ENCODE data around the gene ST8SIA1. TPM values are rescaled to one million over a fixed set of nuclear protein-coding genes. Genes with fewer than 3 reads are reported as not detected.

ST8SIA1 gene
- total and polyA plus RNA-seq, 5 donors from 2014 or later: 1.2 to 39.4 (median 3.3) TPM

DNA sequence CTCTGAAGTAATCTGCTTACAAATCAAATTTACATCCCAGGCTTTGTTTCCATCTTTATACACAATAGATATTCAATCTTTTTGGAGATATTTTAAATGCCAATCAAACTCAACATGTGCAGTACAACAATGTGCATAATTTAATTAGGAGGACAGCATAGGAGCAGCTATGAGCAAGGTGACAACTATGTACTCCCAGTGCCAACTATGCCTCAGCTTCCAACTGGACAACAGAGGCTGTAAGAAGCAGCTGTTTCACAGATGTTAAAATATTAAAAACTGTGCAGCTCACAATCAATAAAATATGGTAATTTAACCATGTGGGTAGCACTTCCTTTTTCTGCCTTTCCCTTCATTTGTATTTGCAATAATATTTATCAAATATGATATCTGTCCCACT, 99.9 kb downstream of the ST8SIA1 start:
- H3K4me1 ChIP-seq (ENCODE audit: control insufficient read depth, insufficient read depth, low read length, poor library complexity, severe bottlenecking): no peaks in the 10 kb centered on the region
- no peaks in the 10 kb centered on the region for H3K36me3 ChIP-seq (ENCODE audit: control insufficient read depth, insufficient read depth, low read length)
- no peak overlapping the region for H3K4me3 Mint-ChIP-seq
- H3K27ac ChIP-seq (ENCODE audit: insufficient read depth, low read length, poor library complexity, severe bottlenecking): no peak overlapping the region
- no peak overlapping the region for H3K27ac Mint-ChIP-seq
- ATAC-seq (ENCODE audit: low read depth in 2 of 2): no peak
- no peaks in the 10 kb centered on the region for H3K27me3 Mint-ChIP-seq
- no peaks in the 10 kb centered on the region for H3K27me3 ChIP-seq (ENCODE audit: control insufficient read depth, insufficient read depth, low read length)
- H3K9me3 ChIP-seq (ENCODE audit: control insufficient read depth in 2 of 2, low read length in 2 of 2): no peaks in the 10 kb centered on the region
- DNase-seq: no peak
- no peak overlapping the region for H3K4me3 ChIP-seq (ENCODE audit: low read depth, low read length)
- peaks cover 3% of the 10 kb centered on the region for H3K36me3 Mint-ChIP-seq
- peaks cover 0 to 9% (median 4%) of the 10 kb centered on the region in 4 donors for H3K4me1 Mint-ChIP-seq
- peaks cover 0 to 3% (median 0%) of the 10 kb centered on the region in 7 donors for H3K9me3 Mint-ChIP-seq

DNA sequence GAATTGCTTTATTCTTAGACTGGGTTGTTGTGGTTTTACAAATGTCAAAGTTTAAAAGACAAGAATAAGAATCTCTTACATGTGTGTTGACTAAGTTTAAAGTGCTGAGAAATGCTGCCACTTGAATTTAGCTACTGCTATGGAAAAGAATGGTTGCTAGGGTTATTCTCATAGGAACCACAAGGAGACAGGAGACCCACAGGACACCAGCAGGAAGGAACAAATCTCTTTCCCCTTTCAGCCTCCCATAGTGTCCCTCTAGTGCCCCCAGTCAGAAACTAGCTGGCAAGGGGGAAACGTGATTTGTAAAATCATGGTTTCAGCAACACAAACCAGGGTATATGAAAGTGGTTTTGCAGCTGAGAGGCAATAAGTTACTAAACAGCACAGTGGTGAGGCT, 102.7 kb downstream of the ST8SIA1 start:
- DNase-seq: no peak
- peak overlapping the region in 1 of 3 donors; percentile 41 for H3K27ac Mint-ChIP-seq
- no peaks in the 10 kb centered on the region for H3K36me3 ChIP-seq (ENCODE audit: control insufficient read depth, insufficient read depth, low read length)
- no peaks in the 10 kb centered on the region for H3K27me3 ChIP-seq (ENCODE audit: control insufficient read depth, insufficient read depth, low read length)
- no peak overlapping the region for H3K4me3 Mint-ChIP-seq
- no peaks in the 10 kb centered on the region for H3K4me1 ChIP-seq (ENCODE audit: control insufficient read depth, insufficient read depth, low read length, poor library complexity, severe bottlenecking)
- H3K36me3 Mint-ChIP-seq: peaks cover 3% of the 10 kb centered on the region
- no peak overlapping the region for H3K27ac ChIP-seq (ENCODE audit: insufficient read depth, low read length, poor library complexity, severe bottlenecking)
- peaks cover 0 to 10% (median 6%) of the 10 kb centered on the region in 4 donors for H3K4me1 Mint-ChIP-seq
- no peaks in the 10 kb centered on the region for H3K9me3 ChIP-seq (ENCODE audit: control insufficient read depth in 2 of 2, low read length in 2 of 2)
- peaks cover 0 to 2% (median 0%) of the 10 kb centered on the region in 7 donors for H3K9me3 Mint-ChIP-seq
- no peak for ATAC-seq (ENCODE audit: low read depth in 2 of 2)
- H3K27me3 Mint-ChIP-seq: no peaks in the 10 kb centered on the region
- no peak overlapping the region for H3K4me3 ChIP-seq (ENCODE audit: low read depth, low read length)

DNA sequence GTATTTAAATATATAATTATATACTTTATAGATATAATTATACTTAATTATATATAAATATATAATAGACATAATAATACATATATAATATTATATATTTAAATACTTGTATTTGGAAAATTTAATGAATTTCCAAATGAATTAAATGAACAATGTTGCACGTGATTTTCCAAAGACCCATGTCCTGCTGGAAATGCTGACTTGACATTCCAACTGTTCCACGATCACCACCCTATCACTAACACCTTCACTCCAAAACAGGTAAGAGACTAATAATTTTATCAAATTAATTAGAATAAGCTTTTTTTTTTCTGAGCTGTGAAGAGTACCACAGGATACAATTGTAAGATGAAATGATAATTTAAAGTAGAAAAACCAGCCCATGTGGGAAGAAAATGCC, 103.4 kb downstream of the ST8SIA1 start:
- no peak overlapping the region for H3K27ac ChIP-seq (ENCODE audit: insufficient read depth, low read length, poor library complexity, severe bottlenecking)
- Mint-ChIP-seq H3K27me3 (no peaks in the 10 kb centered on the region), H3K27ac (no peak overlapping the region), H3K36me3 (no peaks in the 10 kb centered on the region), H3K9me3 (peaks cover 0 to 2% (median 0%) of the 10 kb centered on the region in 7 donors), H3K4me3 (no peak overlapping the region), H3K4me1 (peaks cover 4 to 11% (median 7%) of the 10 kb centered on the region in 4 donors)
- ATAC-seq (ENCODE audit: low read depth in 2 of 2) (no peak), DNase-seq (no peak)
- H3K9me3 ChIP-seq (ENCODE audit: control insufficient read depth in 2 of 2, low read length in 2 of 2): no peaks in the 10 kb centered on the region
- H3K36me3 ChIP-seq (ENCODE audit: control insufficient read depth, insufficient read depth, low read length): no peaks in the 10 kb centered on the region
- no peak overlapping the region for H3K4me3 ChIP-seq (ENCODE audit: low read depth, low read length)
- H3K4me1 ChIP-seq (ENCODE audit: control insufficient read depth, insufficient read depth, low read length, poor library complexity, severe bottlenecking): no peaks in the 10 kb centered on the region
- no peaks in the 10 kb centered on the region for H3K27me3 ChIP-seq (ENCODE audit: control insufficient read depth, insufficient read depth, low read length)

DNA sequence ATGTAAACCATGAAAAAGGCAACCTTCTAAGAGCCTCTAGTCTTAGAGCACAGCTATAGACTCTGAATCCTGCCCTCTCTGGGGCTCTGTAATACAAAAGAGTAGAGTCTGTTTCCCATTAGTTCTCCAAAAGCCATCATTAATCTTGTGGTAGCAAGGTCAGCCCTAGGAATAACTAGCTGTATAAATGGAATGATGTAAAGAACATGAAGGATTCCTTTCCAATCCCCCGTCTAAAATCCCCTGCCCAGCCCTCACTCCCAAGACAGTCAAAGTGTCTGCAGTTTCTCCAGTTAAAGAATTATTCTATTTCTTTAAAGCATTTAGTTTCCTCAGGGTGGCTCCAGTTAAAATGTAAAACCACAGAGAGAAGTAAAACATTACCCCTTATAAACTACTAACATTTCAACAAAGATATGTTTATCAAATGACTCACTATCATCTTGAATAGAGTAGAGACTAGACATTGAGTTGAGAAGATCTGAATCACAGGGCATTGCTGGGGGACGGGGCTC, 104.2 kb downstream of the ST8SIA1 start:
- Histone ChIP-seq H3K9me3 (ENCODE audit: control insufficient read depth in 2 of 2, low read length in 2 of 2) (no peaks in the 10 kb centered on the region), H3K27me3 (ENCODE audit: control insufficient read depth, insufficient read depth, low read length) (no peaks in the 10 kb centered on the region), H3K36me3 (ENCODE audit: control insufficient read depth, insufficient read depth, low read length) (no peaks in the 10 kb centered on the region), H3K4me3 (ENCODE audit: low read depth, low read length) (no peak overlapping the region), H3K27ac (ENCODE audit: insufficient read depth, low read length, poor library complexity, severe bottlenecking) (no peak overlapping the region), H3K4me1 (ENCODE audit: control insufficient read depth, insufficient read depth, low read length, poor library complexity, severe bottlenecking) (no peaks in the 10 kb centered on the region)
- Mint-ChIP-seq H3K4me3 (no peak overlapping the region), H3K27me3 (no peaks in the 10 kb centered on the region), H3K9me3 (peaks cover 0 to 2% (median 0%) of the 10 kb centered on the region in 7 donors), H3K27ac (no peak overlapping the region), H3K4me1 (peaks cover 8 to 10% (median 10%) of the 10 kb centered on the region in 4 donors), H3K36me3 (no peaks in the 10 kb centered on the region)
- no peak for DNase-seq
- no peak for ATAC-seq (ENCODE audit: low read depth in 2 of 2)

DNA sequence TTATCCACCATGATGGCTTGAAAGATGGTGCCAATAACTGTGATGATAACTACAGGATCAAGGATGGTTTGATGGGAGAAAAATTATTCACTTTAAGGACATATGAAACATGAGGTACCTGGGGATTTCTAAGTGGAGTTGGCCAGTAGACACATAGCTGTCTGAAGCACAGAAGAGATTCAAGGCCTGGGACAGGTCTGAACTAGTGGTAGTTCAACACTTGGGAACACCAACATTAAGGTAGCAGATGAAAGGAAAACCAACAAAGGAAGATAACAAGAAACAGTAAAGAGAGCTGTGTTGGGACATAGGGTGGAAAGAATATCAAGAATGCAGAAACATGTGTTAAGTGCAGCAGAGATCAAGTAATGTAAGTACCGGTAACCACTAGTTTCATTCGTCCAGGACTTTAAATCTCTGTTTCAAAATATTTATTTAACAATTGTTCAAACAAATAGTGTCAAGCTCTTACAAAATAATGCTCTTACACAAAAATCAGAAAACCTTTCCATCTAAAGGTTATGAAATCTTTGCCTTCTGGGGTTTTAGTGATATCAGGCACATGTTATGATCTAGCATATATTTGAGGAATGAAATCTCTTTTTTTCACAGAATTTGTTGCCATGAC, 104.7 kb downstream of the ST8SIA1 start:
- no peak for DNase-seq
- Mint-ChIP-seq H3K4me1 (peaks cover 8 to 16% (median 15%) of the 10 kb centered on the region in 4 donors), H3K4me3 (no peak overlapping the region), H3K27ac (no peak overlapping the region), H3K9me3 (peaks cover 0 to 2% (median 0%) of the 10 kb centered on the region in 7 donors), H3K27me3 (no peaks in the 10 kb centered on the region), H3K36me3 (no peaks in the 10 kb centered on the region)
- H3K36me3 ChIP-seq (ENCODE audit: control insufficient read depth, insufficient read depth, low read length): no peaks in the 10 kb centered on the region
- no peaks in the 10 kb centered on the region for H3K4me1 ChIP-seq (ENCODE audit: control insufficient read depth, insufficient read depth, low read length, poor library complexity, severe bottlenecking)
- H3K27ac ChIP-seq (ENCODE audit: insufficient read depth, low read length, poor library complexity, severe bottlenecking): no peak overlapping the region
- no peaks in the 10 kb centered on the region for H3K27me3 ChIP-seq (ENCODE audit: control insufficient read depth, insufficient read depth, low read length)
- H3K9me3 ChIP-seq (ENCODE audit: control insufficient read depth in 2 of 2, low read length in 2 of 2): no peaks in the 10 kb centered on the region
- no peak overlapping the region for H3K4me3 ChIP-seq (ENCODE audit: low read depth, low read length)
- no peak for ATAC-seq (ENCODE audit: low read depth in 2 of 2)

DNA sequence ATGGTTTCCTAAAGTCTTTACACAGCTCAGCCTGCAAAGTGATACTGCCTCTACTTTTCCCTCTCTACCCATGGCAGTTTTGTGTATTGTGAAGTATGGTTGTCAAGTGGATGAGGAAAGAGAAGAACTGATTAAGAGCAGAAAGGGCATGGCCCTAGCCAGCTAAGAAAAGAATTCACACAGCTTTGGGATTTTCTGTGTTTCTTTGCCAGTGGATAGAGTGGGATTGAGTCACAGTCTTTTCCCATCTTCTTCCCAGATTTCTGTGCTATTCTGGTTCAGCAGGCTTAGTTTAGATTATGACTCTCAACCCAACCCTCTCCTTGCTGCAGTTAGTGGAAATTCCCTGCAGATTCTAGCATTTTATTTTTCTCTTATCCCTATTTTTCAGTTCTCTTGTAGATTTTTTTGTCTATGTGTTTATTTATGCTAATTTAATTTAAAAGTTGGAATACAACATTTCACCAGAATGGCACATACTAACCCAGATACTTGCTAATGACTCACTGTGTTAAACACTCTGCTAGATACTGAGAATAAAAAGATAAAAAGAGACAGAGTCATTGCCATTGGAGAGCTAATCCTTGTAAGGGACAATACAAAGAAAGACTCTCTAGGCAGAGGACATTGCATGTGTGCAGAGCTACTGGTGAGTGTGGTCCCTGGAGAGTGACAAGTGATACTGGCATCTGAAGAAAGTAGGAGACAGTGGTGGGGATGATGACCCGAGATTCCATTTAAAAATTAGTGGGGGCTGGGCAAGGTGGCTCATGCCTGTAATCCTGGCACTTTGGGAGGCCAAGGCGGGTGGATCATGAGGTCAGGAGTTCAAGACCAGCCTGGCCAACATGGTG, 106.3 kb downstream of the ST8SIA1 start:
- Mint-ChIP-seq H3K27ac (peak overlapping the region in 1 of 3 donors; percentile 75), H3K4me1 (peaks cover 8 to 22% (median 16%) of the 10 kb centered on the region in 4 donors)

DNA sequence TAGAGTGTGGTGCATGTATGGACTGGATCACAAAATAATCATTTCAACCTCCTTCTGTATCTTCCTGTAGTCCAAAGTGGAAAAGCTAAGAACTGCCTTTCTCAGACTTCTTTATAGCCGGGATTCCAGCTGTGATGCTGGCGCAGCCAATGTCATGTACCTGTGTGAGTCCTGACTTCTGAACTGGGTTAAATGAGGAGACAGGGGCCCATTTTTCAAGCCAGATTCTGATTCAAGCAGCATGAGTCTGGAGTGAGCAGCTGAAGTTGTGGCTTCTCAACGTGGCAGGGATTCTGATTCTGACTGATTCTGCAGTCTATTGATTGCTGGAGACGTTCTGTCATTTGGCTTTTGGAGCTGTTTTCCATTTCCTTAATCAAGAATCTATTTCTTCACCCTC, 111.2 kb downstream of the ST8SIA1 start:
- Histone ChIP-seq H3K4me1 (ENCODE audit: control insufficient read depth, insufficient read depth, low read length, poor library complexity, severe bottlenecking) (no peaks in the 10 kb centered on the region), H3K36me3 (ENCODE audit: control insufficient read depth, insufficient read depth, low read length) (no peaks in the 10 kb centered on the region), H3K4me3 (ENCODE audit: low read depth, low read length) (no peak overlapping the region), H3K27me3 (ENCODE audit: control insufficient read depth, insufficient read depth, low read length) (no peaks in the 10 kb centered on the region), H3K27ac (ENCODE audit: insufficient read depth, low read length, poor library complexity, severe bottlenecking) (no peak overlapping the region), H3K9me3 (ENCODE audit: control insufficient read depth in 2 of 2, low read length in 2 of 2) (no peaks in the 10 kb centered on the region)
- H3K36me3 Mint-ChIP-seq: peaks cover 3% of the 10 kb centered on the region
- peak overlapping the region in 1 of 4 donors; percentile 76 for H3K4me3 Mint-ChIP-seq
- peaks cover 6 to 23% (median 13%) of the 10 kb centered on the region in 4 donors for H3K4me1 Mint-ChIP-seq
- no peak for DNase-seq
- H3K27me3 Mint-ChIP-seq: no peaks in the 10 kb centered on the region
- peaks cover 0 to under 1% (median 0%) of the 10 kb centered on the region in 7 donors for H3K9me3 Mint-ChIP-seq
- H3K27ac Mint-ChIP-seq: peak overlapping the region in 1 of 3 donors; percentile 21
- no peak for ATAC-seq (ENCODE audit: low read depth in 2 of 2)

More for the DNA sequence above, 106.3 kb downstream of the ST8SIA1 start:
- no peaks in the 10 kb centered on the region for H3K4me1 ChIP-seq (ENCODE audit: control insufficient read depth, insufficient read depth, low read length, poor library complexity, severe bottlenecking)
- H3K36me3 ChIP-seq (ENCODE audit: control insufficient read depth, insufficient read depth, low read length): no peaks in the 10 kb centered on the region
- Mint-ChIP-seq H3K4me3 (no peak overlapping the region), H3K27me3 (no peaks in the 10 kb centered on the region), H3K36me3 (peaks cover 2% of the 10 kb centered on the region), H3K9me3 (peaks cover 0 to 2% (median 0%) of the 10 kb centered on the region in 7 donors)
- H3K4me3 ChIP-seq (ENCODE audit: low read depth, low read length): no peak overlapping the region
- no peak for ATAC-seq (ENCODE audit: low read depth in 2 of 2)
- H3K27me3 ChIP-seq (ENCODE audit: control insufficient read depth, insufficient read depth, low read length): no peaks in the 10 kb centered on the region
- H3K27ac ChIP-seq (ENCODE audit: insufficient read depth, low read length, poor library complexity, severe bottlenecking): no peak overlapping the region
- no peak for DNase-seq
- H3K9me3 ChIP-seq (ENCODE audit: control insufficient read depth in 2 of 2, low read length in 2 of 2): no peaks in the 10 kb centered on the region
